Measurements from ENCODE around the gene MYT1. TPM values are rescaled to one million over a fixed set of nuclear protein-coding genes. Genes with fewer than 3 reads are reported as not detected.

MYT1 gene
- total RNA-seq, 1 donor from 2014 or later: 2.3 TPM

DNA sequence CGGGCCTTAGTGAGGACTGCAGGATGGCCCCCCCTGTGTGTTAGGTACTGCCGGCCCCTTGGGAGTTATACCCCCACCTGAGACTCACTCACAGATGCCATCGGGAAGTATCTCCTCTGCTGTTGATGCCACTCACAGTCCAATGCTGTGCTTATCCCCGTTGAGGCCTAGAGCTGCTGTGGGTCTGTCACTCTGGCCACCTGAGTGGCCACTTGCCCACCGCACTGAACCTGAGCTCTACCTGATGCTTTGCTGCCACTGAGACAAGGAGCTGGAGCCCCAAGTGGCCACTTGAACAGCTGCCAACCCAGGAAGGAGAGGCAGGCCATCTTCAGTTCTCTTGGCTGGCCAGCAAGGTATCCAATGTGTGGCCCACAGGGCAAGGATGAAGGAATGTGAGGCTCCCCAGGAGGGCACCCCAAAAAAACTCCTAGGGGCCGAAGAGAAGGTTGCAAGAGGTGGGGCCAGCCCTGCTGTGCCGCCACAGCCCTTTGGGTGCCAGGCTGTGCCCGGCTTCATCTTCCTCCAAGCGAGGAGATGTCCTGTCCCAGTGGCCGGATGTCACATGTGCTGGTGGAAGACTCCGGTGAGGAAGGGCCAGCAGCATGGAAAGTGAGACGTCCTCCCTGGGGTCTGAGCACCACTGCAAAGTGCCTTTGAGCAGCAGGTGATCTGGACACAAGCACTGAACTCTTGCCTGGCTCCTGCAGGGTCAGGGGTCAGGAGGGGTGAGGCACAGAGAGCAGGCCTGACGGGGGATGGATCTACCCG is 61.8 kb downstream of the MYT1 start:
- TF ChIP-seq, protein P1, sequence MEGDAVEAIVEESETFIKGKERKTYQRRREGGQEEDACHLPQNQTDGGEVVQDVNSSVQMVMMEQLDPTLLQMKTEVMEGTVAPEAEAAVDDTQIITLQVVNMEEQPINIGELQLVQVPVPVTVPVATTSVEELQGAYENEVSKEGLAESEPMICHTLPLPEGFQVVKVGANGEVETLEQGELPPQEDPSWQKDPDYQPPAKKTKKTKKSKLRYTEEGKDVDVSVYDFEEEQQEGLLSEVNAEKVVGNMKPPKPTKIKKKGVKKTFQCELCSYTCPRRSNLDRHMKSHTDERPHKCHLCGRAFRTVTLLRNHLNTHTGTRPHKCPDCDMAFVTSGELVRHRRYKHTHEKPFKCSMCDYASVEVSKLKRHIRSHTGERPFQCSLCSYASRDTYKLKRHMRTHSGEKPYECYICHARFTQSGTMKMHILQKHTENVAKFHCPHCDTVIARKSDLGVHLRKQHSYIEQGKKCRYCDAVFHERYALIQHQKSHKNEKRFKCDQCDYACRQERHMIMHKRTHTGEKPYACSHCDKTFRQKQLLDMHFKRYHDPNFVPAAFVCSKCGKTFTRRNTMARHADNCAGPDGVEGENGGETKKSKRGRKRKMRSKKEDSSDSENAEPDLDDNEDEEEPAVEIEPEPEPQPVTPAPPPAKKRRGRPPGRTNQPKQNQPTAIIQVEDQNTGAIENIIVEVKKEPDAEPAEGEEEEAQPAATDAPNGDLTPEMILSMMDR (IDR thresholded peaks at IDR 0.05; ENCODE audit: unreplicated experiment): no peak
- Mint-ChIP-seq H3K27me3 (no peaks in the 10 kb centered on the region), H3K4me3 (ENCODE audit: low read depth) (no peak overlapping the region), H3K27ac (no peak overlapping the region), H3K9me3 (ENCODE audit: low read depth) (no peaks in the 10 kb centered on the region), H3K36me3 (ENCODE audit: insufficient read depth) (no peaks in the 10 kb centered on the region), H3K4me1 (ENCODE audit: low read depth) (peaks cover 22% of the 10 kb centered on the region)
- DNase-seq (ENCODE audit: low spot score, unreplicated experiment): no peak

DNA sequence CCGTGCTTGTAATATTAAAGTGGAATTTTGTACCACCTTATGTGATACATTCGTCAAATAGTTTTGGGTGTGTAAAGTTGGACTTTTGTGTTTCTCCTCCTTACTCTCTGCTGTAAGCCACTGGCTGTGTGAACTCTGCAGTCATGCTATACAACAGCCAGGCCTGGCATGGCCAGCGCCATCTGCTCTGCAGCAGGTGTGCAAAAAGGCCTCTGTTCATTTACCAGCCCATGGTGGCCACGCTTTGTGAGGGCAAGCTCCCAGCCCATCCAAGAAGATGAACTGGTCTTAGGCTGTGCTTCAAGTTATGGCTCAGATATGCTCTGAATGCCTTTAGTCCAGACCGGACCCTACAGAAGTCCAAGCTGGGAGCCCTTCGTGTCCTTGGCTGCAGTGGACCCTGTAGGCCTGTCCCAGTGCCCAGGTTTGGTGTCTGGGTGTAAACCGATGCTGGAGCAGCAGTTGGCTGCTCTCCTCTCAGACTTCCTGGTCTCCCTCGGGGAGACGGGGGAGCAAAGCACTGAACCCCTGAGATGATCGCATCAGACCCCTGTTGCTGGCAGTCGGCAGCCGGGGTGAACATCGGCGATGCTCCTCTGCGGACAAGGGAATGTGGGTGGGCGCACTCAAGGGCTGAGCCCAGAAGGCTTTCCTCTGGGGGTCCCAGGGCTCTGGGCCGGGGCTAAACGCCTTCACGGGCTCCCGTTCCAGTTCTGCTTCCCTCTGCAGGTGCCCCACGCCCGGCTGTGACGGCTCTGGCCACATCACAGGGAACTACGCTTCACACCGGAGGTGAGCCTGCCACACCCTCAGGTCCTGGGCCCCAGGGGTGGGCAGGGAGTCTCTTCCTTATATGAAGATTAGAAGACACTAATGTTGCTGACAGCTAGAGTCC is 62.7 kb downstream of the MYT1 start:
- no peak overlapping the region for H3K27ac Mint-ChIP-seq
- peaks cover 16% of the 10 kb centered on the region for H3K4me1 Mint-ChIP-seq (ENCODE audit: low read depth)
- H3K27me3 Mint-ChIP-seq: no peaks in the 10 kb centered on the region
- DNase-seq (ENCODE audit: low spot score, unreplicated experiment): no peak
- no peaks in the 10 kb centered on the region for H3K9me3 Mint-ChIP-seq (ENCODE audit: low read depth)
- no peak overlapping the region for H3K4me3 Mint-ChIP-seq (ENCODE audit: low read depth)
- no peaks in the 10 kb centered on the region for H3K36me3 Mint-ChIP-seq (ENCODE audit: insufficient read depth)
- TF ChIP-seq, protein P1 (IDR thresholded peaks at IDR 0.05; ENCODE audit: unreplicated experiment): no peak

GRCh38 chr20:64228086-64228653 is 63.9 kb downstream of the MYT1 start:
- Mint-ChIP-seq H3K27me3 (no peaks in the 10 kb centered on the region), H3K9me3 (ENCODE audit: low read depth) (no peaks in the 10 kb centered on the region), H3K4me3 (ENCODE audit: low read depth) (no peak overlapping the region), H3K36me3 (ENCODE audit: insufficient read depth) (no peaks in the 10 kb centered on the region), H3K4me1 (ENCODE audit: low read depth) (peaks cover 11% of the 10 kb centered on the region), H3K27ac (no peak overlapping the region)
- TF ChIP-seq, protein P1 (IDR thresholded peaks at IDR 0.05; ENCODE audit: unreplicated experiment): no peak
- DNase-seq (ENCODE audit: low spot score, unreplicated experiment): no peak

DNA sequence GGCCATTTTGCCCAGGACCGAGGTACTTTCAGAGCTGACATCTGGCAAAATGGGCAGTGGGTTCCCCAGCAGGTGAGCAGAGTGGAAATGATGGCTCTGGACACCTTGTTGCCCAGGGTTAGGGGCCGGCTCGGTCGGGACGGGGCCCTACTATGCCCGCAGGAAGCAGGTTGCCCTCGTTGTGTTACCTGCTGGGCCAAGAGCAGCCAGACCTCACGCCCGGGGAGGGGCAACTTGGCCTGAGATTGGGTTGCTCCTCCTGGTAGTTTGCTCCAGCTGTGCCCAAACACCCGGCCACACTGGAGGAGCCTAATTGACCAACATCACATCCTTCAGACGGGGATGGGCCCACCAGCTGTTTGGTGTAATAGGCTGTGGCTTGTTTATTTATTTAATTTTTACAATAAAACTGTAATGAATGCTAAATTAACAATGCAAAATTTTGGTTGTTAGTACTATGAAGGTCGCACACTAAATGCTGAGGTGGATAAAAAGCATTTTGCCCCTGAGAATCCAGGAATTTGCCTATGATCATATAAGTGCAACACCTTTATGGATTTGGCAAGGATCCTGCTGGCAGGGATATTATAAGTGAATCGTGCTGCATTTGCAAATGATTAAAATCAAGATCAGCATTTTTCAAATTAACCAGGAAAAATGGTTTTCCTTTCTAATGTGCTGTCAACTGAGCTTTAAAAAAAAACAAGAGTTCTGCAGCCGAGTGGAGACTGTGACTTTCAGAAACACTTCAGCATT is 64.7 kb downstream of the MYT1 start:
- Mint-ChIP-seq H3K4me3 (ENCODE audit: low read depth) (no peak overlapping the region), H3K9me3 (ENCODE audit: low read depth) (no peaks in the 10 kb centered on the region), H3K27ac (no peak overlapping the region), H3K36me3 (ENCODE audit: insufficient read depth) (no peaks in the 10 kb centered on the region), H3K27me3 (no peaks in the 10 kb centered on the region), H3K4me1 (ENCODE audit: low read depth) (peaks cover 5% of the 10 kb centered on the region)
- no peak for DNase-seq (ENCODE audit: low spot score, unreplicated experiment)
- TF ChIP-seq, protein P1 (IDR thresholded peaks at IDR 0.05; ENCODE audit: unreplicated experiment): no peak

Measured in progenitor cell of endocrine pancreas (in vitro differentiated cells).